Measurements from ENCODE around the gene HSP90AA1.
"Not testable (repeated sequence)": the region's sequence is repeated elsewhere in the genome, so short reads cannot be mapped to it uniquely, and the experiment has no call there.

HSP90AA1 gene

GRCh38 chr14:102086972-102087761, at the start of gene HSP90AA1:
Gene HSP90AA1 (minus strand): TSS chr14:102087044. CDS start chr14:102086378, 666 bp downstream.
- peak; percentile 96 for DNase-seq

- DNase-seq: not testable (repeated sequence)
Observed at GRCh38 chr14:102135456-102135855, 48.6 kb upstream of the HSP90AA1 start.

DNA sequence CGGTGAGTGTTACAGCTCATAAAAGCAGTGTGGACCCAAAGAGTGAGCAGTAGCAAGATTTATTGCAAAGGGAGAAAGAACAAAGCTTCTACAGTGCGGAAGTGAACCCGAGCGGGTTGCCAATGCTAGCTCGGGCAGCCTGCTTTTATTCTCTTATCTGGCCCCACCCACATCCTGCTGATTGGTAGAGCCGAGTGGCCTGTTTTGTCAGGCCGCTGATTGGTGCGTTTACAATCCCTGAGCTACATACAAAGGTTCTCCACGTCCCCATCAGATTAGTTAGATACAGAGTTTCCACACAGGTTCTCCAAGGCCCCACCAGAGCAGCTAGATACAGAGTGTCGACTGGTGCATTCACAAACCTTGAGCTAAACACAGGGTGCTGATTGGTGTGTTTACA, 47.9 kb upstream of the HSP90AA1 start:
- DNase-seq: not testable (repeated sequence)

GRCh38 chr14:102134021-102134420, 47.2 kb upstream of the HSP90AA1 start:
- DNase-seq: not testable (repeated sequence)

GRCh38 chr14:102131741-102132140, 44.9 kb upstream of the HSP90AA1 start:
- DNase-seq: no peak

GRCh38 chr14:102126807-102127455, 40.1 kb upstream of the HSP90AA1 start:
- no peak for DNase-seq

GRCh38 chr14:102125546-102125945, 38.7 kb upstream of the HSP90AA1 start:
- DNase-seq: no peak

GRCh38 chr14:102124419-102124818, 37.6 kb upstream of the HSP90AA1 start:
- DNase-seq: no peak

DNA sequence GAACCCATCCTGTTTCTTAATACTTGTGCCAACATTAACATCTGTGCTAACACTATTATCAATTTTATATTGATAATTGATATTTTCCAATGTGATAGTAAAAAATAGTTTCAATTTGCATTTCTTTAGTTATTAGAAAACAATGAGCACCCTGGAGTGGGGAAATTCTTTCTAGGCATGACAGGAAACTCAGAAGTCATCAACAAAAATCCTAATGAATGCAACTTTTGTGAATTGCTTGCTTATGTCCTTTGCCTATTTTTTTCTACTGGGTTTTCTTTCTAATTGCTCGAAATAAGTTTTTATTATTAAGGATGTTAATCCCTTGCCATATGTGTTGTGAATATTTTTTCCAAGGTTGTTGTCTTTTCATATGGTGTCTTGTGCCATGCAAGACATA, 34.7 kb upstream of the HSP90AA1 start:
- DNase-seq: no peak

- DNase-seq: no peak
Observed at GRCh38 chr14:102120888-102121287, 34.0 kb upstream of the HSP90AA1 start.

DNA sequence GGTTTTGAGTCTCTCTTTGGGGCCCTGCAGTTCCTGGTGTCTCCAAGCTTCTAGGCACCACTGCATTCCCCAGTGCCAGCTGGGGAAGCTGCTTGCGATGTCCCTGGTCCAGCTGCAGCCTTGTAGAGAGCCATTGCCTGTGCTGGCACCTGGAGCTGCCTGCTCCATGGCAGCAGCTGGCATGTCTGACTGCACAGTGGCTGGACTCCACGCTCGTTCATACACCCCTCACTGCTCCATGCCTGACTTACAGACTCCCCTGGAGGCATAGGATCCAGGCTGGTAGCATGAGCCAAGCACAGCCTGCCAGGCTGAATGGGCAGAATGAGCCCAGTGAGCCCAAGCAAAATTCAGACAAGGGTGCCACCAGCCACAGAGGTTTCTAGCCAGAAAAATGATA, 31.0 kb upstream of the HSP90AA1 start:
- no peak for DNase-seq

- no peak for DNase-seq
Observed at GRCh38 chr14:102116361-102117180, 29.7 kb upstream of the HSP90AA1 start.

DNA sequence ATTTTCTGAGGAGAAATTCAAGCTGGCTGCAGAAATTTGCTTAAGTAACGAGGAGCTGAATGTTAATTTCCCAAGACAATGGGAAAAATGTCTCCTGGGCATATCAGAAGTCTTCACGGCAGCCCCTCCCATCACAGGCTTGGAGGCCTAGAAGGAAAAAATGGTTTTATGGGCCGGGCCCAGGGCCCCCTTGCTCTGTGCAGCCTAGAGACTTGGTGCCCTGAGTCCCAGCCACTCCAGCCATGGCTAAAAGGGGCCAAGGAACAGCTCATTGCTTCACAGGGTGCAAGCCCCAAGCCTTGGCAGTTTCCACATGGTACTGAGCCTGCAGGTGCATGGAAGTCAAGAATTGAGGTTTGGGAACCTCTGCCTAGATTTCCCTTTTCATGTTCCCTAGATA, 24.3 kb upstream of the HSP90AA1 start:
- DNase-seq: no peak

DNA sequence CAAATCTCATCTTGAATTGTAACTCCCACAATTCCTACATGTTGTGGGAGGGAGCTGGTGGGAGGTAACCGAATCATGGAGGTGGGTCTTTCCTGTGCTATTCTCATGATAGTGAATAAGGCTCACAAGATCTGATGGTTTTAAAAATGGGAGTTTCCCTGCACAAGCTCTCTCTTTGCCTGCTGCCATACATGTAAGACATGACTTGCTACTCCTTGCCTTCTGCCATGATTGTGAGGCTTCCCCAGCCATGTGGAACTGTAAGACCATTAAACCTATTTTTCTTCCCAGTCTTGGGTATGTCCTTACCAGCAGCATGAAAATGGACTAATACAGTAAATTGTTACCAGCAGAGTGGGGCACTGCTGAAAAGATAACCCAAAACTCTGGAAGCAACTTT, 22.5 kb upstream of the HSP90AA1 start:
- not testable (repeated sequence) for DNase-seq

GRCh38 chr14:102105369-102105768, 18.5 kb upstream of the HSP90AA1 start:
- no peak for DNase-seq

GRCh38 chr14:102103062-102103695, 16.3 kb upstream of the HSP90AA1 start:
- DNase-seq: no peak

- no peak for DNase-seq
Observed at GRCh38 chr14:102097441-102098135, 10.7 kb upstream of the HSP90AA1 start.

- peak; percentile 66 for DNase-seq
Observed at GRCh38 chr14:102096569-102097188, 9.8 kb upstream of the HSP90AA1 start.

DNA sequence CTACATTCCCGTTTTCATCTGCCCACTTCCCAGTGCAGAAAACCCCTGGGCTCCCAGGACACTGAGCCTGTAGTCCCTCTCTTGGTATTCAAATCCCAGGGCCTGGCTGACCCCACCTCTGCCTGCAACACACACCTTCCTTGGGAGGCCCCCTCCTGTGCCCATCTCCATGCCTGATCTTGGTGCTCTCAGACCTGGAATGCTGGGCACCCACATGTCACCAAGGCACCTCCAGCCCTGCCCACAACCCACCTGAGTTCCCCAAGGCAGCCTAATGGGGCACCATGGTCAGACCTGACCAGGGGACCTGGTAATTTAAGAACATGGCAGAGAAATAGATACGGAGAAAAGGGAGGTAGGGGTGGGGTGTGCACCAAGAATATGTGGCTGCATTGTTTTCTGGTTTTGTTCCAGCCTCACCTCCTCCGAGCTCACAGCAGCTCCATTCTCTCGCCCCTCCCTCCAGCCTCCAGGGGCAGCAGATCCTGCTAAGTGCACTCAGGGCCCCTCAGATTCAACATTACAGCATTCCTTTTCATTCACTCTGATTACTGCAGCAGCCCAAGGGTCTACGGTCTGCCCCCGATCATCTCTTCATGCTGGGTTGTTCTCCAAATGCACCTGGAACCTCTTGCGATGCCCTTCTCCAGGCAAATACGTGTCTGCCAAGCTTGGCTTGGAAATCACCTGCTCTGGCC, 9.2 kb upstream of the HSP90AA1 start:
- DNase-seq: no peak

DNA sequence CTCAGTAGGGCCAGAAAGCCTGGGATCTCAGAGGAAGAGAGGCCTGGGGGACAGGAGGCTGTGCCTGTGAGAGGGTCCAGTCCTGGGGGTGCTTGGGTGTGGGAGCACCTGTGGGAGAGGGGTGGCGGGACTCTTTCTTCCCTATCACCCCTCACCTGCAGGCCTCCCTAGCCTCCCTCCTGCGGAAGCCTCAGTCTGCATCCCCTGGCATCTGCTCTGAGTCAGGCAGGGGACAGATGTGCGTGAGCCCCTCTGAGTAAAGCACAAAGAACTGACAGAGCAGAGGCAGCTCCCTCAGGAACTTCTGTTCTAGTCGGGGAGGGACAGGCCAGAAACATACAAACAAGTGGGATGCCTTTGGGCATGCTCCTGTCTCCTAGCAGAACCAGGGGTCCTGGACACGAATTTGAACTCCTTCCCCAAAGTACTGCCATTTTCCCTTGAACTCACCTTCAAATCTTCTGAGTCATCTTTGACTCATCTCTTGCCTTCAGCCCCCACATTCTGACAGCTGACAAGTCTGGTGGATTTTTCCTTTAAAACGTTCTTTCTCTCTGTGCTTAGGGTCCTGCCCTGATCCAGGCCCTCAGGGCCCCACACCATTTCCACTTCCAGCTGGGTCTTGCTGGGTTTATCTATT, 8.5 kb upstream of the HSP90AA1 start:
- no peak for DNase-seq

GRCh38 chr14:102094101-102094500, 7.3 kb upstream of the HSP90AA1 start:
- no peak for DNase-seq

Measured in activated T-cell treated with anti-CD3 and anti-CD28 coated beads for 4 hours (primary cell).